Sciatic nerve (tissue), 2 donors: Measurements from ENCODE around the gene STYXL2. TPM values are rescaled to one million over a fixed set of nuclear protein-coding genes. Genes with fewer than 3 reads are reported as not detected.
A peak's percentile ranks its signal among the peaks of the same experiment; 100 is the strongest.

ENCODE experiments used
- ATAC-seq: fragments of 200-7000 bp; cut with Tn5 transposase; one replicate; pipeline ENCODE4 v1.9.1; 2020; ENCODE audit warnings: mild to moderate bottlenecking, moderate library complexity
- DNase-seq: peaks from one replicate; pipeline ENCODE4 v3.0.0-alpha.2; 2020; ENCODE audit warnings: low spot score
- intact Hi-C: fragments of 100-400 bp; cut with DNase I; formaldehyde crosslinking; loops from one replicate; pipeline ENCODE4 v1.14.2; 2022
- total RNA-seq: library from RNA; stranded (reverse); fragmentation: NEBNext Ultra II Directional; extraction: Animal tissue kit (Norgen Biotek cat#: 25700); gene quantifications from one replicate; pipeline ENCODE4 v1.2.1, GENCODE V29; 2021
- donor health status: DM: no; HTN: no; CAD: no.
- donor health status: DM: no; HTN: no; CAD: no.

The STYXL2 gene
- total RNA-seq, 1 donor from 2014 or later, result 0.22 TPM

GRCh38 chr1:167101754-167102153 lies 7.9 kb downstream of the STYXL2 start:
- ATAC-seq (no peak), DNase-seq (no peak)
- intact Hi-C loops, result no loop called here

GRCh38 chr1:167102906-167103573 lies 9.2 kb downstream of the STYXL2 start:
- ATAC-seq (no peak), DNase-seq (no peak)
- intact Hi-C loops, result no loop called here

DNA sequence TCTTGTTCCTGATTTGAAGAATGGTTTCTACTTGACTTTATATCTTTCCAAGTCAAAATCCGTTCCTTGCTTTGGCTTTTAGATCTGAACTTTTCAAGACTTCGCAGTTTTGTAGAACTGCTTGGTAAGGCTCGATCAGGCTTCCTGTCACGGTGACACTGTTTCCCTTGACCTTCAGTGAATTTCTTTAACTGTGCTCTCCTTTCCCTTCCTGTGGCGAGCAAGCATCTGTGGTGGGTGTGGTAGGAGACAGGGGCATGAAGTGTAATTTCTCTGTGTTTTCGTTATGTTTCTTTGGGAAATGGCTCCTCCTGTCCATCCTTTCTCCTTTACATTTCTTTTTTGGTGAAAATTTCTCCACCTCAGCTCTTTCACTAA lies 10.4 kb downstream of the STYXL2 start:
- DNase-seq (no peak), ATAC-seq (no peak)
- intact Hi-C loops, result no loop called here

DNA sequence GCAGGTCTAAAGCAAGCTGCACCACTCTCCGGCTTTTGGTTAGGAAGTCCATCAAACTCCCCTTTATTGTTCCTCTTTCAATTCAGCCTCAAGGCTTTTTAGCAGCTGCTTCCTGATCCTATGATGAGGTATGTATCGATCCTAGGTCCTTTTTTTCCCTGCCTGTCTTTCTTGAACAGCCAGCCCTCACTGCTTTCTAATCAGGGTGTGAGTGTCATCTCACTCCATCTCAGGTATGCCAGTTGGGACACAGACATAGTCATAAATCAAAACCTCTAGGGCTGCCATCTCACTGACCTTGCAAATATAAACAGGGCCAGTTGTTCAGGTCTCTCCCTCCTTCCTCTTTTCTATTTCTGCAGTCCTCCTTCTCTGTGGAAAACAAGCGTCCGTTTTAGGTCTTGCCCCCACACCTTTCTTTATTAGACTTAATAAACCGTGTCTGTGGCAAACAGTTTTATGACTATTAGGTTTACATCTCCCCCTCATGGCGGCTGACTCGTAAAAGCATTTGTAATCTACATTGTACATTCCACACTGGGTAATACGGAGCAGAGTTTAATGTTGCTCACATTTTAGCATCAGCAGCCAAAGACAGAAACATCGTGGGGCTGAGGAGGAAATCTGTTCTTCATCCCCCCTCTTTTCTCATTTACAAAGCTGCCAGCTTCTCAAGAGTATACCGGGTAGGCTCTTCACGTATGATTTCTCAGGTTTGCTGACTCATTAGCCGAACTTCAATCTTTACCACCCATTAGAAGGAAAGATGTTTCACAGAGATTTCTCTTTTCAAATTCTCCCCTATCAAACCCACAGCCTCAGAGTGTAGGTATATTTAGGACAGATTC lies 11.6 kb downstream of the STYXL2 start:
- intact Hi-C loops, result no loop called here
- ATAC-seq (no peak), DNase-seq (no peak)

GRCh38 chr1:167106119-167106461 lies 12.2 kb downstream of the STYXL2 start:
- ATAC-seq, result no peak
- intact Hi-C loops, result no loop called here
- DNase-seq, result no peak

GRCh38 chr1:167107456-167107855 lies 13.6 kb downstream of the STYXL2 start:
- DNase-seq (no peak), ATAC-seq (no peak)
- intact Hi-C loops, result no loop called here

GRCh38 chr1:167109125-167109524 lies 15.2 kb downstream of the STYXL2 start:
- no peak for ATAC-seq
- intact Hi-C loops, result no loop called here

DNA sequence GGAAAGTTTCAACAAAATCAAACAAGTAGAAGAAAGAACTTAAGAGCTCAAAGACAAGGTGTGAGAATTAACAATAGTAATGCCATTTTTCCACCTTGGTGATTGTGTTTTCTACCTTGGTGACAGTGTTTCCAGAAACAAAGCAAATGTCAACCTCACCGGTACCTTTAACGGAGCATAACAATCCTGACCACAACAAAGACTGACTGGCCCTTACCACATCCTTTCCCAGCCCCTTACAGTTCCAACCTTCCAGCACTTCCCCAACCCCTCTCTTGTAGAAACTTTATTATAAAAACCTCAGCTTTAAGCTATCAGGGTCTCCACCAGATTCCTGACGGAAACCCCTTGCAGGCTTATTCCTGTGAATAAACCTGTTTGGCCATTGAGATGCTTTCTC lies 16.7 kb downstream of the STYXL2 start:
- intact Hi-C loops, result no loop called here
- DNase-seq, result no peak
- ATAC-seq, result no peak

More at GRCh38 chr1:167109125-167109524, 15.2 kb downstream of the STYXL2 start:
- no peak for DNase-seq

DNA sequence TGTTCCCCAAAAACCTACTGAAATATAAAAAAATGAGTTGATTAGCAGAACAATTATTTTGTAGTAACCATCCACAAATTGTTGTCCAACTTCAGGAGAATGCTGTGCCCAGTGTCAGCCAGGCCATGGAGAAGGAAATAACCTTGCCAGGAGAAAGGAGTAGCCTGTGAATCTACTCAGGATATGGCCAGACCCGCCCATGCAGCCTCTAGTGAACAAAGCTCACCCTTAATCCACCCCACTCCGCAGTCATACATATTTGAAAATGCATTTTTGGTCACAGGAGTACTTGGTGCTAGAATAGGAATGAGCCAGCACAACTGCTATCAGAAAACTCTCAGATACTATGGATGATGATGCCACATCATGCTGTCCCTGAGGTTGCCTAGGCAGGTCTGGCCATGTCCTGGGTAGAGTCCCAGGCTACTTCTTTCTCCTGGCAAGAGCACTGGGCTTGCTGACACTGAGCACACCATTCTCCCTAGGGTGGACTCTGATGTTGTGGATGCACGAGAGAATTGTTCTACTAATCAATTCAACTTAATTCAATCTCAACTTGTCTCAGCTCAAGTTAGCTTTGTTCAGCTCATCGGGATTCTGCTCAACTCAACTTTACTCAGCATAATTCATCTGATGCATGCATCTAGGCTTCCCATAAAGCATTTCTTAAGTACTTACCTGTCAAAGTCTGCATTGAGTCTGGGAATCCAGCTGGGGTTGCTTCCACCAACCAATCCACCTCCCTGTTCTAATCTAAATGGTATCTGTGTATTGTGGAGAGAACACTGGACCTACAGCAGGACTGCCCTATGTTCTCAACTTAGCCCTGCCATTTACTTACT lies 18.2 kb downstream of the STYXL2 start:
- intact Hi-C loops, result no loop called here
- DNase-seq, result no peak
- no peak for ATAC-seq

DNA sequence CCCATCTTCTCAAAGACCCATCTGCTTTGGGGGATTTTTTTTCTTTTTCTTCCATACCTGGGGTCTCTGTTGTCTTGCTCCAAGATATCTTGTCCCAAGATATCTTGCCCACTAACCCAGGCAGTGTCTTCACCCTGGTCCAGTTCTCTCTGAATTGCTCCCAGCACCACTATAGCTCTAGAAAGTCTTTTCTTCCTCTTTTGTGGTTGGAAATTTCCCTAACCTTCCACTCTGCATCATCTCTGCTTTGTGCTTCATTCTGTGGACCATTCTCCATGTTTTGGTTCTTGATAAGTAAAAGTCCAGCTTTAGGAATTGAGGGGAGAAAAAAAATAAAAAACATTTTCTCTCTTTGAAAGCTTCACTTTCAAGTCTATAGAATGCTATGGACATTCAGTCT lies 20.9 kb downstream of the STYXL2 start:
- ATAC-seq (no peak), DNase-seq (no peak)
- intact Hi-C loops, result no loop called here

DNA sequence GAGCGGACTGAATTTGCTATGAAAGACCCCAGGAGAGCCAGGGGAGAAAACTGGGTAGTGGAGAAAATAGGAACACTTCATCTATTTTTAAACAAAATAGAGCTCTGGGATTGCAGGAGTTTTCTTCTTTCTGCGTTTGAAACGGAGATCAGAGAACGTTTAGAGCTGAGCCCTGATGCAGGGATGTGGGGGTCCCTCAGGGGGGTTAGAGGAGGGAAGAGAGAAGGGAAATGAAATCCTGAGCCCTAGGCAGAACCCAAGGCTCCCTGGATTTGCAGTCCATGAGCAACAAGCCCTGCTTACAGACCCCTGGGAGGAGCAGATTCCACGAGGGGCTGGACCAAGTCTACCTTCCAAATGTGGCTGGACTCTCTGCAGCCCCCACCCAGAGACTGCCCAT lies 21.8 kb downstream of the STYXL2 start:
- intact Hi-C loops, result no loop called here

DNA sequence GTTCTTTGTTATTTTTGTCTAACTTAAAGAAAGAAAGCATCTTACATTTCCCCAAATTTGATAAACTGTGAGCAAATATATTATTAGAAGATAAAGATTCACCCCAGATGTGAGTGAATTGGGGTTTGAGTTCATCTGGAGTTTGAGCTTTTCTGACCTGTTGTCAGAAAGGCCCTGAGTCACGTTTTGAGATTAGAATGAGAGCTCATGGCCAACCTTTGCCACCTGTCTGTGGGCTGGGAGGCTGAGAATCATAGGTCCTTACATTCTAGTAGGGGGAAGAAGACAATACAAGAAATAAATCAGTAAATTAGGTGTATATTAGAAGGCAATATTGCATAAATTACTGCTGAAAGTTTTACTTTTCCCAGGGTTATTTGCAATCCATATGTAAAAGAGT lies 22.3 kb downstream of the STYXL2 start:
- no peak for ATAC-seq
- no peak for DNase-seq
- intact Hi-C loops, result no loop called here

More for the DNA sequence above, 21.8 kb downstream of the STYXL2 start:
- DNase-seq (no peak), ATAC-seq (no peak)

DNA sequence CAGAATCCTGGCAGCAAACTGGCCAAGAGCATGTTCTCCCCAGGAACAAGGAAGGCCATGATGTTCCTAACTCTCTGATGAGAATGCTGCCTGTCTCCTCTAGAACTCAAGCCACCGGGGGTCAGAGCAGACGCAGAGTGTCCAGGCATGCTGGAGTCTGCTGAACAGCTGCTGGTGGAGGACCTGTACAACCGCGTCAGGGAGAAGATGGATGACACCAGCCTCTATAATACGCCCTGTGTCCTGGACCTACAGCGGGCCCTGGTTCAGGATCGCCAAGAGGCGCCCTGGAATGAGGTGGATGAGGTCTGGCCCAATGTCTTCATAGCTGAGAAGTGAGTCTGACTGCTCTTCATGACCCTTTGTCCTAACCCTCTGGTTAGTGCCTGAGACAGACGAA lies 23.4 kb downstream of the STYXL2 start:
- no peak for ATAC-seq
- intact Hi-C loops, result no loop called here
- no peak for DNase-seq

DNA sequence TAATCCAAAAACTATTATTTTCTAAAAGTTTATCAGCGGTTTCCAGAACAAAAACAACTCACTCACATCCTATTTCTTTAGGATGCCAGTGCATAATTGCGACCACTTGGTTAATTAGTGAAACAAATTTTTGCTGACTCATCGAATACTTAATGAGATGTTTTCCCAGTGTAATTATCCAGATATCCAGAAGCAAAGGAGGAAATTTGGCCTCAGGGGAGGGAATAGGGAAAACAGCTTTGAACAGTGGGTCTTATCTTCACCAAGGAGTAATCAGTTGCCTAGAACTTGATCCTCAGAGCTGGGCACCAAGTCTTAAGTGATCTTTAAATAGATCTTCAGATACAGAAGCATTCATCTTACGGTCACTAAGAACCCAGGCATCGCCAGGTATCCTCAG lies 24.3 kb downstream of the STYXL2 start:
- no peak for DNase-seq
- intact Hi-C loops, result no loop called here
- ATAC-seq, result no peak

DNA sequence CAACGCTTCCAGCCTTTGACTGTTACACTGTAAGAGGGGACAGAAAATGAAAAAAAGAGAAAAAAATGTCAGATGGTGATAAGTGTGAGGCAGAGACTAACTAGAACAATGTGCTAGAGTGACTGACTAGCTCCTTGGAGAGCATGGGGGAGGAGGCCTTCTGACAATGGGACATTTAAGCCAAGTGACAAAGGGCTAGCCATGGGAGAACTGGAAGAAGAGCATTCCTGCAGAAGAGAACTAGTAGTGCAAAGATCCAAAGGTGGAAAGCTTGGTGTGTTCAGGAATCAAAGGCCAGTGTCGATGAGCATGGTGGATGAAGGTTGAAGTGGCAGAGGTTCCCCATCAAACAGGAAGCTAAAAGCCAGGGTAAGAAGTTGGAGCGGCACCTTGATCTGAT lies 25.8 kb downstream of the STYXL2 start:
- DNase-seq, result no peak
- intact Hi-C loops, result no loop called here
- no peak for ATAC-seq

DNA sequence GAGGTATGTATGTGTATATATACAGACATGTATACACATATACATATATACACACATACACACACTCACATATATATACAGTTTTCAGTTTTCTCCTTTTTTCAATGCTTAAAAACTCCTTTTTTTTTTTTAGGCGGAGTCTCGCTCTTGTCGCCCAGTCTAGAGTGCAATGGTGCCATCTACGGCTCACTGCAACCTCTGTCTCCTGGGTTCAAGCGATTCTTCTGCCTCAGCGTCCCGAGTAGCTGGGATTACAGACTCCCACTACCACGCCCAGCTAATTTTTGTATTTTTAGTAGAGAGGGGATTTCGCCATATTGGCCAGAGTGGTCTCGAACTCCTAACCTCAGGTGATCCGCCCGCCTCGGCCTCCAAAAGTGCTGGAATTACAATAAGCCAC lies 27.0 kb downstream of the STYXL2 start:
- intact Hi-C loops, result no loop called here
- no peak for ATAC-seq
- DNase-seq, result no peak

DNA sequence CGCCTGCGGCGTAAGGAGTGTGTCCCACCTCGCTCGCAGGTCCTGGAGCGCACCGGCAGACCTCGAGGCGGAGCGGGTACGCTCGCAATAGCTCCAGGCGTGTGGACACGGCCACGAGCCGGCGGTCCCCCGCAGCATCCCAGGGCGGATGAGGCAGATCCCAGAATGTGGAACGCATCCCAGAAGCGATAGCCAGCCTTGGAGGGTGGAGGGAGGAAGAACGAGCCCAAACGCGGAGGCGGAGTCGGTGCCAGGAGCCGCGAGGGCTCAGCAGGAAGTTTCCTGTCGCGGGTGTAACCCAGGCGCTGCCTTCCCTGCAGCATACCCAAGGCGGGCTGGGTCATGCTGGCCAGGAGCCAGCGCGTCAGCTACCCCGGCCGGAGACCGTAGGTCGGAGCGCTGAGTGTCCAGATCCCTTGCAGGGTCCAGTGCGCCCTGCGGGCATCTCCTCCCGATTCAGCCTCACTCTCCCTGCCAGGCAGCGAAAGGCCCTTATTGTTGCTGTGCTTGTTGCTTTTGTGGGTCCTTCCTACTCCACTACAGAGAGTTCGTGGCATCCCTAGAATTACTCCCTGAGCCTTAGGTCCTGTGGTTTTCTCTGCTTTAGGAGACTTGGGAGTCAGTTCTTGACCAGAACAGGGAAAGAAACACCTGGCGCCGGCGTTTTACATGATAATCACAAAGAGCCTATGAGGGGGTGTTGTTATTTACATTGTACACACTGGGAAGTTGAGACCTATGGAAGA lies 27.7 kb downstream of the STYXL2 start:
- peak; percentile 30 for ATAC-seq
- peak; percentile 64 for DNase-seq
- intact Hi-C loops, result no loop called here

DNA sequence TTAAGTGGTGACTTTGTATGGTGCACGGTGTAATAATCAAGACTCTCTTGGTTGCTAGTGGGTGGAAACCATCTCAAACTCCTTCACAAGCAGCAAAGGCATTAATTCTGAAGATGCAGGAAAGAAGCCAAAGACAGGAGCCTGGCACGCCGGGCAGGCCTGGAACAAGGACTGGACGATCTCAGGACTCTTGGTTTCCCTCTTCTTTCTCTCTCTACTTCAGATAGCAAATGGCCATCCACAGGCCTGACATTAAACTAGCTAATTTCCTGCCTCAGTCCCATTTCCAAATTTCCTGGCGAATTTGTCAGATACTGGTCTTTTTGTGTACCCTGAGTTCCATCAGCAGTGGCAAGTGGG lies 28.2 kb downstream of the STYXL2 start:
- intact Hi-C loops, result no loop called here
- no peak for ATAC-seq
- DNase-seq, result no peak

DNA sequence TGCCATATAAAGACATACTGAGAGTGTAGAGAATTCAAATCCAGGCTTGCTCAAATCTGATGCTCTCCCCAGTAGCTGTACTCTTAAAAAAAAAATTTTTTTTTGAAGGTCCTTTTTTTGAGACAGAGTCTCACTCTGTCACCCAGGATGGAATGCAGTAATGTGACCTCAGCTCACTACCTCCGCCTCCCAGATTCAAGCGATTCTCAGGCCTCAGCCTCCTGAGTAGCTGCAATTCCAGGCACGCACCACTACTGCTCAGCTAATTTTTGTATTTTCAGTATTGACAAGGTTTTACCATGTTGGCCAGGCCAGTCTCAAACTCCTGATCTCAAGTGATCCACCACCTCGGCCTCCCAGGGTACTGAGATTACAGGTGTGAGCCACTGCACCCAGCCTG lies 28.7 kb downstream of the STYXL2 start:
- no peak for DNase-seq
- intact Hi-C loops, result no loop called here
- no peak for ATAC-seq
